DOHH2 (cell line): Measurements from ENCODE around the gene PKIB.

Experiments
- EZH2phosphoT487 ChIP-seq: fragments of 200-600 bp; sonication (generic); IDR thresholded peaks from 2 replicates; pipeline ENCODE4 v1.6.1; 2017; ENCODE audit warnings: borderline replicate concordance, mild to moderate bottlenecking, antibody characterized with exemption, low read length, moderate library complexity, mixed read lengths
- TF ChIP-seq, protein P1 (sequence below): fragments of 200-600 bp; sonication (generic); IDR thresholded peaks from one replicate; pipeline ENCODE4 v1.5.1; 2014; ENCODE audit warnings: antibody characterized with exemption, mild to moderate bottlenecking, low read depth, low read length; ENCODE audit not compliant: poor library complexity, severe bottlenecking

DNA sequence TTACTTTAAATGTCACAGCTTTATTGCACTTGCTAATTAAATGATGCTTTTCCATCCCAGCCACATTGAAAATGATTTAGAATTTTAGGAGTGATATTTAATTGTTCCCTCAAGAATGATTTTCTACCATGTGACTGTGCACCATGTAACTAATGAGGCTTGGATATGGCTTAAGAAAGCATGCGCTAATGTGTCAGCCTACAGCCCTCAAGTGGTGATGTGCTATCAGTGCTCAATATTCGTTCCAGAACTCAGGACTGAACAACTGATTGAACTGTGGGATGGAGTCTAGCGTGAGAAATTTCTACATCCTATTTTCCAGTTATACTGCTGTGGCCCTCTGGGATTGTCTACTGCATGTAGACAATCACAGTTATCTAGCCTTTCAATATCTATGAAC lies 71.5 kb downstream of the PKIB start:
- TF ChIP-seq EZH2phosphoT487, result no peak
- TF ChIP-seq, protein P1, sequence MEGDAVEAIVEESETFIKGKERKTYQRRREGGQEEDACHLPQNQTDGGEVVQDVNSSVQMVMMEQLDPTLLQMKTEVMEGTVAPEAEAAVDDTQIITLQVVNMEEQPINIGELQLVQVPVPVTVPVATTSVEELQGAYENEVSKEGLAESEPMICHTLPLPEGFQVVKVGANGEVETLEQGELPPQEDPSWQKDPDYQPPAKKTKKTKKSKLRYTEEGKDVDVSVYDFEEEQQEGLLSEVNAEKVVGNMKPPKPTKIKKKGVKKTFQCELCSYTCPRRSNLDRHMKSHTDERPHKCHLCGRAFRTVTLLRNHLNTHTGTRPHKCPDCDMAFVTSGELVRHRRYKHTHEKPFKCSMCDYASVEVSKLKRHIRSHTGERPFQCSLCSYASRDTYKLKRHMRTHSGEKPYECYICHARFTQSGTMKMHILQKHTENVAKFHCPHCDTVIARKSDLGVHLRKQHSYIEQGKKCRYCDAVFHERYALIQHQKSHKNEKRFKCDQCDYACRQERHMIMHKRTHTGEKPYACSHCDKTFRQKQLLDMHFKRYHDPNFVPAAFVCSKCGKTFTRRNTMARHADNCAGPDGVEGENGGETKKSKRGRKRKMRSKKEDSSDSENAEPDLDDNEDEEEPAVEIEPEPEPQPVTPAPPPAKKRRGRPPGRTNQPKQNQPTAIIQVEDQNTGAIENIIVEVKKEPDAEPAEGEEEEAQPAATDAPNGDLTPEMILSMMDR, result no peak
